Glomerular endothelial cell (primary cell): ENCODE data around the gene ARHGAP26. TPM values are rescaled to one million over a fixed set of nuclear protein-coding genes. Genes with fewer than 3 reads are reported as not detected.

Experiments used
- DNase-seq: peaks from one replicate; pipeline ENCODE4 v3.0.0-alpha.2; 2011; ENCODE audit warnings: low read depth, low spot score; ENCODE audit errors: extremely low read depth
- total RNA-seq: library from RNA; depleted of rRNA; stranded (reverse); fragments of >200 nt; gene quantifications from 2 replicates; pipeline ENCODE4 v1.2.3, GENCODE V29; 2015

ARHGAP26 gene
- total RNA-seq, 1 donor from 2014 or later, result 33.1 TPM

DNA sequence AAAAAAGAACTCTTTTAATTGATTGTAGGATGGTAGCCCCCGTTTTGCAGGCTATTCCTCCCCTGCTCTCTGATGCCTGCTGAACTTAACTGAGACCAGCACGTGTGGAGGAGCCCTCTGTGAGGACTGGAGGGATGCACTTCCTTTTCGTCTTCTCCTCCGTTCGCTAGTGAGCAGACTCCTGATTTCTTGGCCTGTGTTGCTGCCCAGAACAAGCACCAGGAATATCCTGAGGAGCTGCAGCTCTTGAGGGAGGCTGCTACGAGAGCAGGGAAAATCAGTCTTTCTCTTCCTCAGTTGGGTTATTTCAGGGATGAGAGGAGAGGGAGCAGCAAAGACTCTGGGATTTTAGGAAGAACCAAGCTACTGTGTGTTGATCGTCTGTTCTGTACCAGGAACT is 74.7 kb downstream of the ARHGAP26 start:
- DNase-seq, result no peak

DNA sequence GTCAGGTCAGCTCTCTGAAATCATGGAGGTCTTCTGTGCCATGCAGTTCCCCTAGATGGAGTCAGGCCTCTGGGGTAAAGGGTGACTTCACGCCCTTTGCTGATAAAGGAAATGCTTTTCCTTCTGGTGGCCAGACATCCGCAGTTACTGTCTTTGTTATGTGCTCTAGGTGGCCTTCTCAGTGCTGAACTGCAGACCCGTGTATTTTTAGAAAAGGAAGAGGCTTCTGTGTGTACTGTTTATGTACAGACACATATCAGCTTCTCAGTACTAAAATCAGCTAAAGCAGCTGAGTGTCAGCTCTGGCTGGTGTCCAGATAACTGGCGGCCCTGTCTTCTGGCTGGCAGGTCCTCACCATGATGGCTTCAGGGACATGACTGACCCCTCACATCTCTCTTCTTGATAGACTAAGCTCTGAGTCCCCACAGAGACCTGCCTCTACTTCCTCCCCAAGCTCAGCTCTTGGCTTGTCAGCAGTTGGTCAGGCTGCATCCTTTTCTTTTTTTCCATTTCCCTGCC is 75.3 kb downstream of the ARHGAP26 start:
- no peak for DNase-seq

DNA sequence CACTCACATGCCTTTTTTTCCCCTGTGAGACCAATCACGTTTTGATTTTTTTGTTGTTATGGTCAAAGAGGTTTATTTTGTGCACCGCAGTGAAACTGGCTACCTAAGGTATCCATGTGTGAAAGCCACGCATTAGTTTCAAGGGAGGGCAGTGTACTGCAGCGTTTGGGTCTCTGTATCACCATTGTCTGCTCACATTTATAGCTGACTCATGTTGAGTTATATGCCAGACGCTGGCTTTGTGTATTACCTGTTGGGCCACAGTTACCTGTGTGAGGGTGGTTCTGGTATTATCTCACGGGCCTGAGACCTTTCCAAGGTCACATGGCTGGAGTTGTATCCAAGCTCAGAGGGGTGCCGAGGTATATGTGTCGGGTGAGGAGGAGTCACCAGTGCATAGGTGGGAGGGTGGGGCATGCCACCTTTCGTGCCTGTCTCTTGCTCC is 75.8 kb downstream of the ARHGAP26 start:
- no peak for DNase-seq

DNA sequence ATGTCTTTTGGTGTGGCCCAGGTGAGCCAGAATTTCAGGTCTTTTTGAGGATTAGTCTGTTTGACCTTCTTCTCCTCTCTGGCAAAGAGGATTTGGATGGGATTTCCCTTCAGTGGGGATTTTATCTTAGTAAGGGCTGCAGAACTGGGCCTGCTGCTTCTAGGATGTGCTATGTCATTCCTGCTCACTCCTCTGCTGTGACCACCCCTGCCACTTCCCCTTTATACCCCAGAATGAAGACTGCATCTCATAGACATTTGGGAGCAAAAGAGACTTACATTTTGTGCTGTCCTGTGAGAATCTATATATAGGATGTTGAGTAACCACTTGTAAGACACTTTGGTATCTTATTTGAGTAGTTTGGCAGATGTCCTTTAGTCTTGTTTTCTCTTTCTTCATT is 76.2 kb downstream of the ARHGAP26 start:
- DNase-seq, result no peak

DNA sequence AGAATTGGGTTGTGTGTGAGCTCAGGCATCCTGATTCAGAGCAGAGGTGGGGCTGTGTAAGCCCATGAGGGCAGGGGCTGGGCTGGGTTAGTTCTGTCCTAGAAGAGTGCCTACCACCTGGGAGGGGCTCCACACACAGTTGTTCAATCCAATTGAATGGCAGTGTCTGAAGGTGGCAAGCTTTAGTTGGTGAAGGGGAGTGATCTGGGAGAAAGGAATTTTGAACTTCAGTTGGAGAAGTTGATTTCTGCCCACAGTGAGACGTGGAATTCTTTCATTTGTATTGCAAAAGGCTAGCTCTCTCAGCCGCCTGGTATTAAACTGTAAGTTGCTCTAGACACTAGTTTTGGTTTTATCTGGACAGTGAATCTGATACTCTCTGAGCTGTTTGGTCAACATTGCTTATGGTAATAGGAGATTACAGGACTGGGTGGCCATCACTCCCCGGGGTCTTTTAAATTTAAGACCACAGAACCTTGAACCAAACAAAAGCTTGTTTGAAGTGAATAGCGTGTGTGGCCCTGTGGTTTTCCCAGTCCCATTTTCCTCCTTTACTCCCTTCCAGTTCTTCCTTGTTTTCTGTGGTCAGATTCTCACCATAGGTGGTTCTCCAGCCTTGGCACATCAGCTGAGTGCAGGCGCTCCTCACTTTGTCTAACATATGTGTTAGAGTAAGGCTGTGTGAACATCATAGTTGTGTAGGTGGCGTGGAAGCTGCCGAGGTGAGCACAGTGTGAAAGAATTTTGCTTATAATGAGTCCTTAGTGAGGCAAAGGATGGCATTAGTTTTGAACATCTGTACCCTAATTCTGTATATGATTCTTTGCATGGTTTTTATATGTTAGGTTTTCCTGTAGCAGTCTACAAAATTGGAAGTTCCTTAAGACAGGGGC is 78.0 kb downstream of the ARHGAP26 start:
- no peak for DNase-seq

DNA sequence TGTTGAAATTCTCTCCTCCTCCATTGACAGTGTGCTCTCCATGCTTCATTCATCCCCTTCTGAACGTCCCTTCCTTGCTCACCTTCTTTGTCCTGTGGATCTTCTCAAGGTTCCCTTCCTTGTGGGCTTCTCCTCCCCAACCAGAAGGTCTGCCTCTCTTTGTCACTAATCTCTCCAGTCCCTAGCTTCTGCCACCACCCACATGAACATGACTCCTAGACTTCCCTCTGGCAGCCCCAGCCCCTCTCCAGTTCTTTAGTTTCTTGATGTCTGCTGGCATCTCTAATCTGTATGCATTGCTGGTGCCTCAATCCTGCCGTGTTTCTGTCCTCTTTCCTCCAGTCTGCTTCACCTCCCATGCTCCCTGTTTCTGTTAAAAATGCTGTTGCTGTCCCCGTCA is 79.3 kb downstream of the ARHGAP26 start:
- DNase-seq, result no peak

DNA sequence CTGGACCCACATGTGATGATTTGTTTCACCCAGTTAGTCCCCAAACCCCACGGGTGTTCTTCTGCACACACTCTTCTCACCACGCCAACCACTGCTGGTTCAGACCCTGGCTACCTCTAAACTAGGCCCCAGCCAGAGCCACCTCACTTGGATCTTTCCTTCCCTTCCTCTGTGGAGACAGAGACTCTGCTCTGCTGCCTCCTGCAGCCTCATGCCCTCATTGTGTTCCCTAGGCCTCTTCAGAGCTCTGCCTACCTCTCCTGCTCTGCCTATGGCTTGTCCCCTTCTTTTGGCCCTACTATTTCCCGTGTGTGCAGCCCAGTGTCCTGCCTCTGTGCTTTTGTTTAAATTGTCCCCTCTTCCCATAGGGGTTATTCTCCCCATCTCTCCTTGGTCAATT is 79.7 kb downstream of the ARHGAP26 start:
- no peak for DNase-seq

DNA sequence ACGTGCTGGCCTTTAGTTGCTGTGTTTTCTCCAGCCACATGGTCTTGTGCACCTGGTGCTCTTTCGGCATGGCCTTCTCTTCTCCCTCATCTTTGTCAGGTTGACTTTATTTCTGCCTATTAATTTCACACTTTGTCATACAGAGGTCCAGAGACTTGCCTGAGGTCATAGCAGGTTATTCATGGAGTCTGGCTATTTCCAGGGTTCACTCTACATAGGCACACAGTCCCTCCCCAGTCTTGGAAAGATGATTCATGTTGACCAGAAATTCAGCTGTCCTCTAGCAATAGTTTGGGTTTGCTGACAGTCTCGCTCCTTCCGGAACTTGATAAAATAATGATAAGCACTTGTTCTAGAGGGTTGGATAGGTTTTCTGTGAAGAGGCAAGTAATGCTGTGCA is 81.6 kb downstream of the ARHGAP26 start:
- no peak for DNase-seq

DNA sequence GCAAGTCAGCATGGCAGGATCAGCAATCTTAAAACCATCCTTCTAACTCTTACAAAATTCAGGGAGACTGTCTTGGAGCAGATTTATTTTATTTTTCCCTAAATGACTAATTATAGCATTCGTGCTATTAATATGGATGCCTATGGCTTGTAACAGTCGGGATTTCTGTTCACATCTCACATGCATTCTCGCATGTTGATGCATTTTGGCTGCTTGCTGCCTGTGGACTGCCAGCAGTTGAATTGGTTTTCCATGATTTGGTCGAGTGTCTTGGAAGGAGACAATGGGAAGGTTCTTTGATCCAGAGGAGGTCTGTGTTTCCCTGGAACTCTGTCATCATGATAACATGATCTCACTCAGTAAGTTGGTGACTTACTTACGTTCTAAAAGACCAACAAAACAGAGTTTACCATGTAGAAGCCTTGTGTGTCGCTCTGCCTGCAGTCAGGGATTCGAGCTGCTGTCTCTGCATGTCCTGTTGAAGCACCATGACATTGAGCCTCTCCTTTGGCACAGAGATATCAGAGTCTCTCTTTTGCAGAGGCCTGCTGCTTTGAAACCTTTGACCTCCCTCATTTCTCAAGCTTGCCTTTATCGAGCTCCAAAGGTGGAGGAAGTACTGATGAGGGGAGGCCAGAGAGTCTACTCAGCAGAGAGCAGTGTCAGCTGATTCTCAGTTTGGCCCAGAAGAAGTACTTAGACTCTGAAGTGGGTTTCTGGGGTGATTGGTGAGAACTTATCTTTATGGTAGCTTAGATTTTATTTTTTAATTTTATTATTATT is 82.4 kb downstream of the ARHGAP26 start:
- DNase-seq, result no peak

DNA sequence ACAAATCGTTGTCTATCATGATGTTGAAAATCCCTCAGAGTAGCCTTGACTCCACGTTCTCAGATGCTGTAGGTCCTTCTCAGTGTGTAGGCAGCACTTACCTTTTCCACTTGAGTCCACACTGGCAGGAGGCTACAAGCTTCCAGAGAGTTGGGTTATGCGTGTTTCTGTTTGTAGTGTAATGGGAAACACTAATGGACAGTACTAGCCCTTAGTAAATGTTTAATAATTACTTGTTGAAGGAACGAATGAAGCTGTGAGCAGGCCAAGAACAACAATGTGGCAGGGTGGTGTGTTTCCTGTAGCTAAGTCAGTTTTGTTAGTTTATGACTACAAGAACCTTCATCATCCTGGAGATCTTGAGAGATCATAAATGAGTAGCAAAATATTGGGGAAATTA is 83.5 kb downstream of the ARHGAP26 start:
- no peak for DNase-seq

DNA sequence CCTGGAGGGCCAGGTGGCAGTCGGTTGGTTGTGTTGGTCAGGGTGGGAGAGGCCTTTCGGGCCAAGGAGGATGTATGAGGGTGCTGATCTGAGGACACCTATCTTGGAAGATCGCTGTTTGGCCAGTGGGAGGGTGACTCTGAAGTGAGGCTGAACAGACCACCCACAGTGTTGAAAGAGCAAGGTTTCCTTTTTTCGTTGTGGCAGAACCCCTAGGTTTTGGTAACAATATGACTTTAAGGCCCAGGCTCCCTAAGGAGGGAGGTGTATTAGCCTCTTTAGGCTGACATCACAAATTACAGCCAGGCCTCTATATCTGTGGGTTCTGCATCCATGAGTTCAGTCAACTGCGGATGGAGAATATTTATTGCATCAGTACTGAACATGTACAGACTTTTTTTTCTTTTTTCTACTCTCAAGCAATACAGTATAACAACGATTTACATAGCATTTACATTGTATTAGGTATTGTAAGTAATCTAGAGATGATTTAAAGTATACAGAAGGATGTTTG is 86.1 kb downstream of the ARHGAP26 start:
- no peak for DNase-seq

DNA sequence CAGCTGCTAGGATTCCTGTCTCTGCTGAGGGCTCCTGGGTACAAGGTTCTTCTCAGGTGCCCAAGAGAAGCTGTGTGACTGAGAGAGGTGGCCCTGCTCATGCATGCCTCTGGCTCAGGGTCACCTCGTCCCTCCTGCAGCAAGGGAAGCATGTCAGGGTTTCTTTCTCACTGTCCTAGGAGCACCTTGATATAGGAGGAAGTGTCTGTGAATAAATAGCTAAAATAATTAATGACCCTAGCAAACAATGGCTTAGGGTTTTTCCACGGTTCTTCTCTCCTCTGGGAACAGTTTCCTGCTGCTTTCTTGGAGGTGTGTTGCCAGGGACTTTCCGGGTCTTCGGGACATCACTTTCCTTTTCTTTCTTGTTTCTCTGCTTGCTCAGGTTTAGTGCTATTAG is 87.2 kb downstream of the ARHGAP26 start:
- DNase-seq, result no peak

DNA sequence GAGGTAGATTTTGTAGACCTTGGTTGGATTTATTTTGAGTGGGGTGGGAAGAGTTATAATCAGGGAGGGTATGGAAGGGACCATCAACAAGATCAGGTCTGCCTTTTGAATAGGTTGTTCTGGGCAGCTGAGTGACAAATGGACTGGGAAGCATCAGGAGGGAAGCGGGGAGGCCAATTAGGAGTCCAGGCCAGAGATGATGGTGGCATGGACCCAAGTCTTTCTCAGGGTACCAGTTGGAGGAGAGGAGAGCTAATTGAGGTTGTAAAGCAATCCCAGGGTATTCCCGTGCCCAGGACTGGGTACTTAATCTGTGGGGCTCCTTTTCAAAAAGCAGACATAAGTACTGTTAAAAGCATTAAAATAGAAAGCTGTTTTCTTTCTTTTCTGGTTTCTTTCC is 88.9 kb downstream of the ARHGAP26 start:
- DNase-seq, result no peak

DNA sequence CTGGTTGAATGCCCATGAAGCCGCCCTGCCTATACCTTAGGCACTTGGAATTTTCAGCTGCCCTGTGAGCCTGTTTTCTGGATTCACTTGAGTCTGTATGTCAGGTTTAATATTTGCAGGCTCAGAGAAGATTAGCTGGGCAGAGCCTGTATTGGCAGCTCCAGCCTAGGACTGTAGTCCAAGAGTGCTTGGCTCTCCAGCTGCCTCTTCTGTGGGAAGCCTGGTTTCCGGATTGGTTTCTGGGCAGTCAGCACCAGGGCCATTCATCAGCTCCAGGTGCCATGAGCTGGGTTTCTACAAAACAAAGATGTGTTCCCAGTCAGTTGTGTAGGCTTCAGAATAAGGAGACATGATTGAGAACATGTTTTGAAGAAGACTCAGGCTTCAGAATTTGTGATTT is 90.1 kb downstream of the ARHGAP26 start:
- DNase-seq, result no peak

DNA sequence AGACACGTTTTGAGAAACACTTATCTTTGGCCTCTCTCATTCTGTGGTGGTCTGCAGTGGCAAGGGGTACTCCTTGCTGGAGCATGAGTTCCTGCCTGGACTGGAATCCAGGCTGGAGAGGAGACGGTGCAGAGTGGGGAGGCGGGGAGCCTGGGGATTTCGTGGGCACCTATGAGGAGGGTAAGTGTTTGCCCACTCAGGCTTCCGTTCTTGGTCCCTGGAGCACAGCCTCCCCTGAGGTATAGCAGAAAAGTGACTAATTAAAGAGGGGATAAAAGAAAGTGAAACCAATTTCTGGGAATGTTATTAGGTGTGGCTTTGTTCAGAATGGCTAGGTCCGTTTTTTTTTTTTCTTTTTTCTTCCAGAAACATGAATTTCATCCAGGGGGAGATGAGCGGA is 90.8 kb downstream of the ARHGAP26 start:
- DNase-seq, result no peak

DNA sequence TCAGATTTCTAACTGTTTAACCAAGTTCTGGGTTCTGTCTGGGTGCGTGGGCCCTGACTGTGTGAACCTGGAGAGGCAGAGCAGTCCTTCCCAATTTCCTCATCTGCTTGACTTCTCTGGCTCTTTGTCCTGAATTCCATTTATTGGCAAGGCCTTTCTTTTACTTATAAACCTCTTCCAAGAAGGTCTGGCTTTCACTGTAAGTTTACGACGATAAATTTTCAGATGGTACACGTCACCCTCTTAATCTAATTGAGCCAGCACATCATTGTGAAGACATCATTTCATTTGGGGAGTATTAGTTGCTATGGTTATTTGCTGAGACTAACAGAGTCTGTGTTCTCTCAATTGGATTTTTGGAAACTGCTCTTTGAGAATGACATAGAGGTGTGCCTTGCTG is 92.4 kb downstream of the ARHGAP26 start:
- DNase-seq, result no peak

DNA sequence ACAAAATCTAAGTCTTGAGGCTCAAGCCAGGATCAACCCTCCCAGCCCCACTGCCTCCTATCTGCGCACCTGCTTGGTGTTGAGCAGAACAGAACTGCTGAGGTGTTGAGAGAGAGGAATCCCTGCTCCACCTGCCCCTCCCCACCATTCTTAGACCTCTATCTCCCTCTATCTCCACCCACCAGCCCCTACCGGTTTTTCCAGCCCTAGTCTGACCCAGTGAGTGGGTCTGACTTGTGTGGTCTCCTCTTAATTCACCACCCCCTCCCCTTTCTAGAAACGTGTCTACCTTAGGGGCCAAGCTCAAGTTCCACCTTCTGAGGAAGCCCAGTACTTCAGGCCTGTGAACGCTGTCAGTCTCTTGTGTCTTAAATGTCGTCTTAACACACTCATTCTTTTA is 93.7 kb downstream of the ARHGAP26 start:
- DNase-seq, result no peak

DNA sequence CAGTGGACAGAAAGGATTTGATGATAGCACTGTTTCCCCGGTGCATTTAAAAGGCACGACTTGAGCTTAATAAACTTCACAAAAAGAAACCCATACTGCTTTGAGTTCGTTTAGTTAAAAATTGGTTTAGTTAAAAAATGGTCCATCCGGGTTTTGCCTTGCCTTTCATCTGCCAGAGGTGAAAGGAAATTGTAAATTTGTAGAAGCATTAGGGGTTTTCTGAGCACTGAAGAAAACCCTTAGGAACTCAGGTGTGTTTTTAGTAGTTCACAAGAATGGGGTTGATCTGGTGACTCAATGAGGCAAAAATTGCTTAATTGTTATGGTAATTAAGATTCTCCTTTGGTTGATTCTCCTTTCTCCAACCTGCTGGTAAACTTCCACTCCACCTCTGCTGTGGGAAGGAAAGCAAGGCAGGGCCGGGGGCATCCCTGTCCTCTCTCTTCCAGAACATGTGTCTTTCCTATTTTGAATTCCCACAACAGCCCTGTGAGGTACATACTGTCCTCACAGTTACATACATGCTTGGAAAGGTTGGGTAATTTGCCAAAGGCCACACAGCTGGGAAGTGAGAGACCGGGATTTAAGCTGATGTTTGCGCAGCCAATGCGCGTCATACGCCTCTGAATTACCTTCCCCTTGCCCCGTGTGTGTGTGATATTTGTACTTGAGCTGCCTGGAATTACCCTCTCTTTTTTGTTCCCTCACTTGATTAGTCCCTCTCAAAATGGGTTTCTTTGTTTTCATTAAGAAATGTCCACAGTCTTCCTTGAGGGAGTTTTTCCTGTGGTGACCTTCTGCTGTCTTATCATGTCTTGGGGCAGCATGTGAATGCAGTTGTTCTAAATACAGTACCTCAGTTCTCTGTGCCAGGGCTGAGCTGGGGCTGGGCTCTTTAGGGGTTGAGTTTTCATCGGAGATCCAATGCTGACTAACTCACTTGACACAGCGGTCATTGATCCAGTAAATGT is 94.4 kb downstream of the ARHGAP26 start:
- no peak for DNase-seq

DNA sequence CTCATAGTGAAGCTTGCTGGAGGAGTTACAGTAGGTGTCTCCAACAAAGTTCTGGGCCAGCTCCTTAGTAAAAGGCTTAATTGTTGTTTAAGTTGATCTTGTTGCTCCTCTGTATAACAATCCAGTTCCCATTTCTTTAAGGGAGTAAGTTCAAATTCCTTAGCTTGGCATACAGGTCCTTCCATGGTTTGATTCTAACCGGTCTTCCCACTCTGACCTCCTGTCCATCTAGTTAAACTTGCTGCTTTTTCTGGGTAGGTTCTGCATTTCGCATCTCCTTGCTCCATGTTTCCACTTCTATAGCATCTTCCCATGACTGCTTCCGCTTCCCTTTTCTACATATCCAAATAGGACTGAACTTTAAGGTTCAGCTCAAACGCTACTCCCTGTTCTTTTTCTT is 95.5 kb downstream of the ARHGAP26 start:
- DNase-seq, result no peak

DNA sequence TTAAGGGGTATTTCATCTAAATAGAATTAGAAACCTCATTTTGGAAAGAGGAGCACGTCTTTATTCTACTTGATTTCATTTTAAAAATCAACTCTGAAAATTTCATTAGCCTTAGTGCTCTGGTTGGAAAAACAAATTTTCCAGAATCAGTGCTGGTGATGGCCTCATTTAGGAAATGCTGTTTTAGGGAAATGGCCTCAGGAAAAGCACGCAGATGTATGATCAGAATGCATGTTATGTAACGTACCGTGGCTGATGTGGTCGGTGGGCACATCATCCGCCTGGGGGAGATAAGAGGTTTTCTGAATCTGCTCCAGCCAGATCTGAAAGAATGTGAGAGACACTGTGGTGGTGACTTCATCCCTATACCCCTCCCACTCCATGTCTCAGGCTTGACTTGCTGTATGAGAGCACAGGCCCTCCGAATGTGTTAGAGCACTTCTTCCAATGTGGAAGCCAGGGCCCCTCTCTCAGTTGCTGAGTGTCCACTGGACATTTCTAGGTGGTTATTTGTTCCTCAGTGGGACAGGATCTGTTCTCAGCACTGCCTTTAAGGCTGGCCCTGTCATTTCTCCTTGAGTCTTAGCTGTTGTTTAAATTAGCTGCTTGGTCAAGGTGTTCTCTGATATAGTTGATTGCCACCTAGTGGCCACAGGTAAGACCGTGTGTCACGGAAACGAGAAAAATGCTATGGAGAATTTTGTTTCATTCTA is 96.5 kb downstream of the ARHGAP26 start:
- DNase-seq, result no peak
